ENCODE measurements around the gene RAC2. TPM values are rescaled to one million over a fixed set of nuclear protein-coding genes. Genes with fewer than 3 reads are reported as not detected.

The RAC2 gene
- total RNA-seq = 100 to 1,000 TPM; 655 to 769 TPM

- Mint-ChIP-seq H3K36me3 (peaks cover 38 to 42% of the 10 kb centered on the region in 2 donors), H3K27ac (peak within 1 kb of the TSS; percentile 78 to 96), H3K9me3 (no peaks in the 10 kb centered on the region)
- peak; percentile 50 to 73 for ATAC-seq
- DNase-seq (ENCODE audit: low spot score in 2 of 2) = peak; percentile 79 to 84
These were observed at the start of gene RAC2 for GRCh38 chr22:37244114-37244921. Gene RAC2 (minus strand): TSS chr22:37244269. CDS start chr22:37244148, 121 bp downstream.

GRCh38 chr22:37293172-37293571, 49.1 kb upstream of the RAC2 start:
- no peak for ATAC-seq
- Mint-ChIP-seq H3K9me3 (no peaks in the 10 kb centered on the region), H3K27ac (peak overlapping the region; percentile 5 to 56), H3K36me3 (peaks cover 0 to 32% of the 10 kb centered on the region in 2 donors)
- no peak for DNase-seq (ENCODE audit: low spot score in 2 of 2)

DNA sequence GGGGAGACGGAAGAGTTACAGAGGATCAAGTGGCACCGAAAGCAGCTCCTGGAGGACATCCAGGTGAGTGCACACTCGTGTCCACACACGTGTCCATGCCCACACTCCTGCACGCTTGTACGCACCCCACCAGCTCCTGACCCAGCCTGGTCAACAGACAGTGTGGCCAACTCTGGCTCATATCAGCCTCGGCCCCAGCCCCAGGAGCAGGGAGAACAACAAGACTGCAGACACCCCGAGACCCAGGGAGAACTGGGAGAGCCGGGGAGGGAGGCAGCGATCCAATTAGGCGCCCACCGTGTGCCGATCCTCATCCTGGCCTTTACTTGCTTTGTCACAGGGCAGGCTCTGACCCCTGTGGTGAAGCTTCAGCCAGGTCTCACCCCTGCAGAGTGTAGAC, 48.6 kb upstream of the RAC2 start:
- Mint-ChIP-seq H3K36me3 (peaks cover 0 to 36% of the 10 kb centered on the region in 2 donors), H3K27ac (peak overlapping the region in 1 of 2 donors; percentile 67), H3K9me3 (no peaks in the 10 kb centered on the region)
- ATAC-seq = no peak
- DNase-seq (ENCODE audit: low spot score in 2 of 2) = no peak

- H3K36me3 Mint-ChIP-seq = peaks cover 0 to 45% of the 10 kb centered on the region in 2 donors
- no peaks in the 10 kb centered on the region for H3K9me3 Mint-ChIP-seq
- ATAC-seq (peak; percentile 54 to 66), DNase-seq (ENCODE audit: low spot score in 2 of 2) (no peak)
- H3K27ac Mint-ChIP-seq = peak overlapping the region; percentile 61 to 67
These were observed 47.7 kb upstream of the RAC2 start for GRCh38 chr22:37291559-37292298.

DNA sequence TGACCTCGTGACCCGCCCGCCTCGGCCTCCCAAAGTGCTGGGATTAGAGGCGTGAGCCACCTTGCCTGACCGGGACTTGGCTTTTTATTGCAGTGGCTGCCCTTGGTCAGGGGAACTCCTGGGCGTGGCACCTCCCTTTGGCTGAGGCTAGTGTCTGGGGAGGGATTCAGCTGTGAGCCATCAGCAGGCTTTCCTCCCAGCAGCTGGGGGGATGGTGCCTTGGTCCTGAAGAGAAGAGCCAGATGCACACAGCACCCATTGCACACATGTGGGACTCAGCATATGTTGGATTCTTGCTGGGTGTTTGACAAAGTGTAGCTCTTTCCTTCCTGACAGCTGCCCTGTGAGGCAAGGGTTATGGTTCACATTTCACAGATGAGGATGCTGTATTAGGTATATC, 46.7 kb upstream of the RAC2 start:
- Mint-ChIP-seq H3K27ac (peak overlapping the region; percentile 23 to 61), H3K36me3 (peaks cover 0 to 55% of the 10 kb centered on the region in 2 donors), H3K9me3 (no peaks in the 10 kb centered on the region)
- no peak for ATAC-seq
- no peak for DNase-seq (ENCODE audit: low spot score in 2 of 2)

GRCh38 chr22:37289156-37289735, 45.2 kb upstream of the RAC2 start:
- ATAC-seq = peak; percentile 35 to 50

DNA sequence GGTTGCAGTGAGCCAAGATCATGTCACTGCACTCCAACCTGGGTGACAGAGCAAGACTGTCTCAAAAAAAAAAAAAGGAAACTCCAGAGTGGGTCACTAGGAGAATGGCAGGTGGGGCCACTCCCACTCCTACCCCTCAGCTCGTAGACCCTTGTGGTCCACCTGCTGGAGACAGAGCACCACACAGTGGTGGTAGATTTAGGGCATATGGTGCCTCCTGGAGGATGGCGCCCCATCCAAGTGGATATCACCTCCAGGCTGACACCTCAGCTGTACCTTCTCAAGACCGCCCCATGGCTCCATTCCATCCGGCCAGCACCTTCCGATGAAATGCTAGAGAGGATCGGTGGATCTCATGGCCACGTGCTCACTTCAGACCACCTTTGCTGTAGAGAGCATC, 44.5 kb upstream of the RAC2 start:
- no peak for ATAC-seq
- H3K9me3 Mint-ChIP-seq = no peaks in the 10 kb centered on the region
- H3K27ac Mint-ChIP-seq = peak overlapping the region in 1 of 2 donors; percentile 70
- no peak for DNase-seq (ENCODE audit: low spot score in 2 of 2)
- peaks cover 4 to 71% of the 10 kb centered on the region in 2 donors for H3K36me3 Mint-ChIP-seq

More at GRCh38 chr22:37289156-37289735, 45.2 kb upstream of the RAC2 start:
- H3K27ac Mint-ChIP-seq = peak overlapping the region; percentile 70 to 88
- H3K9me3 Mint-ChIP-seq = no peaks in the 10 kb centered on the region
- no peak for DNase-seq (ENCODE audit: low spot score in 2 of 2)
- H3K36me3 Mint-ChIP-seq = peaks cover under 1 to 64% of the 10 kb centered on the region in 2 donors

- no peak for DNase-seq (ENCODE audit: low spot score in 2 of 2)
- Mint-ChIP-seq H3K27ac (peak overlapping the region; percentile 69 to 71), H3K9me3 (no peaks in the 10 kb centered on the region), H3K36me3 (peaks cover 12 to 69% of the 10 kb centered on the region in 2 donors)
- ATAC-seq = peak; percentile 34 to 57
These were observed 43.5 kb upstream of the RAC2 start for GRCh38 chr22:37287550-37287951.

GRCh38 chr22:37285937-37286336, 41.9 kb upstream of the RAC2 start:
- no peaks in the 10 kb centered on the region for H3K9me3 Mint-ChIP-seq
- H3K36me3 Mint-ChIP-seq = peaks cover 15 to 65% of the 10 kb centered on the region in 2 donors
- no peak for DNase-seq (ENCODE audit: low spot score in 2 of 2)
- ATAC-seq = no peak
- no peak overlapping the region for H3K27ac Mint-ChIP-seq

GRCh38 chr22:37284805-37285355, 40.8 kb upstream of the RAC2 start:
- Mint-ChIP-seq H3K9me3 (no peaks in the 10 kb centered on the region), H3K36me3 (peaks cover 15 to 64% of the 10 kb centered on the region in 2 donors), H3K27ac (peak overlapping the region; percentile 63 to 93)
- ATAC-seq (peak in 1 of 2 donors; percentile 27), DNase-seq (ENCODE audit: low spot score in 2 of 2) (no peak)

DNA sequence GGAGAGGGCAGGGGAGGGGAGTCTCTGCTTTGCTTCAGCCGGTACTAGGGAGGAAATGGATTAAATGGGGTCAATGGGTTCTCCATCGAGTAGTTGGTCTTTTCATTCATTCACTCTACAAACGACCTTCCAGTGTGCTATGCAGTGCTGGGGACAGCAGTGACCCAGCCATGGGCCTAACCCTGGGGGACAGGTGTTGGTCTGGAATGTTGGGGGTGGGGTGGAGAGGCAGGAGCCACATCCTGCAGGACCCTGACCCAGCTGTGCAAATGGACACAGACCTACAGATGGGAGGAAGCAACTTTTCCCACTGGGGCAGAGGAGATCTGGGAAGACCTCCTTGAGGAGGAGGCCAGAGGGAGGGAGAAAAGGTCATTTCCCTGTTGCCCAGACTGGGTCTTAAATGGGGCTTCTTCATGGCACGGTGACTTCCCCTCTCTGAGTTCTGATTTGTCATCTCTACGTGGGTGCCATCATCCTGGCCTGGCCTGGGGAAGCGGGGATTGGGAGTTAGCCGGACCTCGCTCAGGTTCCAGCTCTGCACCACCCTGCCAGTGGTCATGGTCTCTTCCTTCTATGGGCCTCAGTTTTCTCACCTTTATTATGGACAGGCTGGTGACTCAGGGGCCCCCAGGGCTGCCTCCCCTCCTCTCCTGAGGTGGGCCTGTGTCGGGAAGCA, 40.2 kb upstream of the RAC2 start:
- ATAC-seq (peak; percentile 1 to 49), DNase-seq (ENCODE audit: low spot score in 2 of 2) (no peak)
- H3K27ac Mint-ChIP-seq = peak overlapping the region; percentile 89 to 93
- H3K9me3 Mint-ChIP-seq = no peaks in the 10 kb centered on the region
- H3K36me3 Mint-ChIP-seq = peaks cover 15 to 61% of the 10 kb centered on the region in 2 donors

DNA sequence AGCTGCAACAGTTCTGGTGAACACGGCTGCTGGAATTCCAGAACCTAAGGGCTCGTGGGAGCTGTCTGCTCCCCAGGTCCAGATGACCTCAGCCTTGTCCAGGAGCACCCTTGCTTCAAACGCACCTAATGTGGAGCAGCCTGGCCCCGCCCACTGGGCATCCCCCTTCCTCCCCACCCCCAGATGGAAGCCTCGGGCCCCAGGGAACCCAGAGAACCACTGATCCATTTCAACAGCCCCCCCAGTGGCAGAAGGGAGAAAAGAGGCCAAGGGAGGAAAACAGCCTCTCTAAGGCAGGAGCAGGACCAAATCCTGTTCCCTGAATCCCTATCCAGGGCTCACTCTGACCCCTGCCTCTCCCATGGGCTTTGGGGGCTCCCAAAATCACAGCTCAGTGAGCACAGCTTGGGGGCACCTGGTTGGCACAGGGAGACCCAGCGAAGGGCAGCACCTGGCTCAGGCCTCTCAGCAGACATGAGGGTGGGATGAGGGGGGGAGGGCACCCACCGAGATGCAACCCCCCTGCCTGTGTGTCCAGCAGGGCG, 39.4 kb upstream of the RAC2 start:
- Mint-ChIP-seq H3K27ac (peak overlapping the region; percentile 93 to 100), H3K36me3 (peaks cover 15 to 58% of the 10 kb centered on the region in 2 donors), H3K9me3 (no peaks in the 10 kb centered on the region)
- no peak for DNase-seq (ENCODE audit: low spot score in 2 of 2)
- ATAC-seq = peak in 1 of 2 donors; percentile 11

GRCh38 chr22:37282385-37282677, 38.3 kb upstream of the RAC2 start, which contains the start of gene CYTH4:
Gene CYTH4 (plus strand): TSS chr22:37282508. CDS start chr22:37282570, 62 bp downstream.
- Mint-ChIP-seq H3K27ac (peak within 1 kb of the TSS; percentile 93 to 100), H3K36me3 (peaks cover 15 to 52% of the 10 kb centered on the region in 2 donors)

DNA sequence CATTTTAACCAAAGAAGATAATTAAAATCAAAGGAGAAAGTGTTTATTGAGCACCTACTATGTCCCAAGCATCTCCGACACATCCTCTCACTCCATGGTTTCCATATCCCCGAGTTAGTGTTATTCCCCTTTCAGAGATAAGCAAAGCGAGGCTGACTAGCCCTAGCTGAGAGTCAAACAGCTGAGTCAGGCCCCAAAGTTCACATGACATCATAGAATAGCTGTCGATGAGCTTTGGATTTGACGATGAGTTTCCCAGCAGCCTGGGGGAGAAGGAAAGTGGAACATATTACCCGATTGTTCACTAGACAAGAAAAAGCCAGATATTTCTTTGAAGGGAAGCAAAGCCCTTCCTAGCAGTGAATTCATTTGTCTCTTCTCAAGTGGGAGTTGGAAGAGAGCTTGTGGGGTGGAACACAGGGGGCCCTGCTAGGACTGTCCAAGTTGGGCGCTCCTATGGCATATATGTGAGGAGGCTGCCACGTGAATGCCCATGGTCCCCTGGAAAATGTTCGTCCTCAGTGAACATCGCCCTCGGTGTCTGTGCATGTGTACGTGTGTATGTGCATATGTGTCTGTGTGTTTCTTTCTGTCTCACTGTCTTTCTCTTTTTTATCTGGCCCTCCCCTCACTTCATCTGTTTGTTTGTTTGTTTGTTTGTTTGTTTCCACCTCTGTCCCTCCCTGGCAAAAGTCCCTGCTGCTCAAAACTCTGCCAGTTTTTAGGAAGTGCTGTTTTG, 37.7 kb upstream of the RAC2 start:
- ATAC-seq (peak; percentile 15 to 42), DNase-seq (ENCODE audit: low spot score in 2 of 2) (no peak)
- Mint-ChIP-seq H3K36me3 (peaks cover 15 to 46% of the 10 kb centered on the region in 2 donors), H3K27ac (peak overlapping the region; percentile 93 to 100), H3K9me3 (no peaks in the 10 kb centered on the region)

More at GRCh38 chr22:37282385-37282677, 38.3 kb upstream of the RAC2 start, which contains the start of gene CYTH4:
- no peaks in the 10 kb centered on the region for H3K9me3 Mint-ChIP-seq
- peak; percentile 88 to 89 for ATAC-seq
- DNase-seq (ENCODE audit: low spot score in 2 of 2) = peak; percentile 73 to 82

- H3K36me3 Mint-ChIP-seq = peaks cover 15 to 40% of the 10 kb centered on the region in 2 donors
- DNase-seq (ENCODE audit: low spot score in 2 of 2) = no peak
- ATAC-seq = no peak
- no peaks in the 10 kb centered on the region for H3K9me3 Mint-ChIP-seq
- no peak overlapping the region for H3K27ac Mint-ChIP-seq
These were observed 37.1 kb upstream of the RAC2 start for GRCh38 chr22:37281195-37281594.
